Measurements from ENCODE around the gene SOX6. TPM values are rescaled to one million over a fixed set of nuclear protein-coding genes. Genes with fewer than 3 reads are reported as not detected.
"Not testable (repeated sequence)": the region's sequence is repeated elsewhere in the genome, so short reads cannot be mapped to it uniquely, and the experiment has no call there.

SOX6 gene
- total RNA-seq, 4 donors from 2014 or later, result 1.6 to 22.7 (median 6.9) TPM

DNA sequence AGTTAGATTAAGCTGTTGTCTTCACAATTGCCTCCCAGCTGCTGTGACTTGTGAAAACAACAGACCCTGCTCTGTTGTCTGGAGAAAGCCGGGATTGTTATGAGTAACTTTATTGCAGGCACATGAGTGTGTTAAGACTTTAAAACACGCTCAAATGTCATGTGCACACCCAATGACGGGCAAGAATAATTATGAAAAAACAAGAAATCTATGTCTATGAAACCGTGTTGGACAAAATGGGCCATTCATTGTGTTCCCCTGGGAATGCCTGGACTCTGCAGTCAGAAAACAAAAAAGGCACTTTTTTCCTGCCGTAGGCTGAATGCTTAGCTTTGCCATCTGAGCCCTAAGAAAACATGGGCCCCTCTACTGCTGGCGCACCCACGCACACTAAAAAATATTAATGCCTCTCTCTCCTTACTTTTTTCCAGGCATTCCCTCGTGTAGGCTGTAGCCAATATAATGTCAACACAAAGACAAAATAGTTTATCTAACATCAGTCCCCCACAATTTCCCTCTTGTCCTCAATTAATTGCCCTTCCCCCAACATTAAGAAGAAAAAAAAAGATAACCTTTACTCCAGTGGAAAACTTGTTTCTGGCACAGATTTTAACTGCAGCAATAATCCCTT lies 207.9 kb downstream of the SOX6 start:
- Histone ChIP-seq H3K27ac (no peak overlapping the region), H3K27me3 (no peaks in the 10 kb centered on the region), H3K4me3 (no peak overlapping the region), H3K36me3 (no peaks in the 10 kb centered on the region), H3K9me3 (no peaks in the 10 kb centered on the region), H3K4me1 (peaks cover 0 to 19% (median 7%) of the 10 kb centered on the region in 4 donors)
- no peak for DNase-seq
- no peak for TF ChIP-seq EP300 (IDR thresholded peaks at IDR 0.05; ENCODE audit: low read depth)
- no peak for TF ChIP-seq POLR2A (IDR thresholded peaks at IDR 0.05)
- TF ChIP-seq CTCF (IDR thresholded peaks at IDR 0.05), result no peak
- TF ChIP-seq POLR2AphosphoS5 (IDR thresholded peaks at IDR 0.05), result no peak
- intact Hi-C loops (cut with DNase I; ENCODE audit: low total_unique reads) (no loop called here), in situ Hi-C loops (cut with MboI; ENCODE audit: low pct_ligation_motif_present in 1 of 4, low pct_unique_long_range_greater_than_20kb in 1 of 4, low sequenced_read_pairs in 3 of 4) (no loop called here)
- 18 to 35% methylated on average over 8 of the region's 8 CpGs for WGBS, 2 donors (ENCODE audit: low coverage in 1 of 2)

GRCh38 chr11:16146980-16147379 lies 209.4 kb downstream of the SOX6 start:
- H3K27ac ChIP-seq; H3K4me3 ChIP-seq; intact Hi-C loops (cut with DNase I; ENCODE audit: low total_unique reads); H3K36me3 ChIP-seq; H3K27me3 ChIP-seq; in situ Hi-C loops (cut with MboI; ENCODE audit: low pct_ligation_motif_present in 1 of 4, low pct_unique_long_range_greater_than_20kb in 1 of 4, low sequenced_read_pairs in 3 of 4); DNase-seq; H3K9me3 ChIP-seq: not testable (repeated sequence)
- peaks cover 0 to 19% (median 7%) of the 10 kb centered on the region in 4 donors for H3K4me1 ChIP-seq
- WGBS, 2 donors (ENCODE audit: low coverage in 1 of 2), result 90% methylated on average over 2 of the region's 2 CpGs; no CpG with 5 or more reads in 1 of the 2 donors

DNA sequence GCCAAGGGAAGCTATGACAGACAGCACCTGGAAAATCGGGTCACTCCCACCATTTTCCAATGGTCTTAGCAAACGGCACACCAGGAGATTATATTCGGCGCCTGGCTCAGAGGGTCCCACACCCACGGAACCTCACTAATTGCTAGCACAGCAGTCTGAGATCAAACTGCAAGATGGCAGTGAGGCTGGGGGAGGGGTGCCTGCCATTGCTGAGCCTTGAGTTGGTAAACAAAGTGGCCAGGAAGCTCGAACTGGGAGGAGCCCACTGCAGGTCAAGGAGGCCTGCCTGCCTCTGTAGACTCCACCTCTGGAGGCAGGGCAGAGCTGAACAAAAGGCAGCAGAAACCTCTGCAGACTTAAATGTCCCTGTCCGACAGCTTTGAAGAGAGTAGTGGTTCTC lies 214.7 kb downstream of the SOX6 start:
- H3K27me3 ChIP-seq; intact Hi-C loops (cut with DNase I; ENCODE audit: low total_unique reads); H3K4me3 ChIP-seq; H3K36me3 ChIP-seq; H3K4me1 ChIP-seq; in situ Hi-C loops (cut with MboI; ENCODE audit: low pct_ligation_motif_present in 1 of 4, low pct_unique_long_range_greater_than_20kb in 1 of 4, low sequenced_read_pairs in 3 of 4); H3K9me3 ChIP-seq; H3K27ac ChIP-seq; DNase-seq: not testable (repeated sequence)
- 87% methylated on average over 7 of the region's 7 CpGs; no CpG with 5 or more reads in 1 of the 2 donors for WGBS, 2 donors (ENCODE audit: low coverage in 1 of 2)

GRCh38 chr11:16141162-16141561 lies 215.2 kb downstream of the SOX6 start:
- H3K27me3 ChIP-seq; H3K36me3 ChIP-seq; DNase-seq; H3K9me3 ChIP-seq; H3K27ac ChIP-seq; in situ Hi-C loops (cut with MboI; ENCODE audit: low pct_ligation_motif_present in 1 of 4, low pct_unique_long_range_greater_than_20kb in 1 of 4, low sequenced_read_pairs in 3 of 4); H3K4me3 ChIP-seq; H3K4me1 ChIP-seq; intact Hi-C loops (cut with DNase I; ENCODE audit: low total_unique reads): not testable (repeated sequence)
- 89 to 91% methylated on average over 4 to 8 of the region's 8 CpGs for WGBS, 2 donors (ENCODE audit: low coverage in 1 of 2)

- H3K27ac ChIP-seq, result no peak overlapping the region
- H3K9me3 ChIP-seq, result peaks cover 0 to 7% of the 10 kb centered on the region in 2 donors
- H3K4me1 ChIP-seq, result no peaks in the 10 kb centered on the region
- in situ Hi-C loops (cut with MboI; ENCODE audit: low pct_ligation_motif_present in 1 of 4, low pct_unique_long_range_greater_than_20kb in 1 of 4, low sequenced_read_pairs in 3 of 4) (no loop called here), intact Hi-C loops (cut with DNase I; ENCODE audit: low total_unique reads) (no loop called here)
- H3K27me3 ChIP-seq, result no peaks in the 10 kb centered on the region
- no peak for DNase-seq
- WGBS, 2 donors (ENCODE audit: low coverage in 1 of 2), result 87 to 90% methylated on average over 5 of the region's 5 CpGs
- TF ChIP-seq POLR2A (IDR thresholded peaks at IDR 0.05) (no peak), CTCF (IDR thresholded peaks at IDR 0.05) (no peak), EP300 (IDR thresholded peaks at IDR 0.05; ENCODE audit: low read depth) (no peak), POLR2AphosphoS5 (IDR thresholded peaks at IDR 0.05) (no peak)
- H3K36me3 ChIP-seq, result no peaks in the 10 kb centered on the region
- no peak overlapping the region for H3K4me3 ChIP-seq
Observed at GRCh38 chr11:16136792-16137390, 219.5 kb downstream of the SOX6 start.
